Skeletal muscle satellite cell (primary cell): Measurements from ENCODE around the gene UBAP2. TPM values are rescaled to one million over a fixed set of nuclear protein-coding genes. Genes with fewer than 3 reads are reported as not detected.

Experiments
- H3K27me3 ChIP-seq: 2 replicates; pipeline ENCODE4 v1.7.0; 2013; ENCODE audit warnings: low read length; ENCODE audit not compliant: control insufficient read depth, insufficient read depth
- H3K36me3 ChIP-seq: 2 replicates; pipeline ENCODE4 v1.7.0; 2013; ENCODE audit warnings: mild to moderate bottlenecking, control low read depth, low read length; ENCODE audit not compliant: insufficient read depth
- H3K4me1 ChIP-seq: 2 replicates; pipeline ENCODE4 v1.7.0; 2013; ENCODE audit warnings: low read length; ENCODE audit not compliant: control insufficient read depth, insufficient read depth
- H3K4me2 ChIP-seq: 2 replicates; pipeline ENCODE4 v1.7.0; 2013; ENCODE audit warnings: mild to moderate bottlenecking, low read length
- H3K4me3 ChIP-seq: 2 replicates; pipeline ENCODE4 v1.7.0; 2013; ENCODE audit warnings: low read length
- H3K9ac ChIP-seq: 2 replicates; pipeline ENCODE4 v1.7.0; 2013; ENCODE audit warnings: mild to moderate bottlenecking, low read depth, low read length, moderate library complexity
- H3K9me3 ChIP-seq: replicated peaks from 2 replicates; pipeline ENCODE4 v1.7.0; 2013; ENCODE audit warnings: mild to moderate bottlenecking, control low read depth, low read length
- total RNA-seq: library from RNA; depleted of rRNA; stranded (reverse); fragments of >200 nt; gene quantifications from 2 replicates; pipeline ENCODE4 v1.2.3, GENCODE V29; 2012; rRNA removed

Gene UBAP2, protein sequence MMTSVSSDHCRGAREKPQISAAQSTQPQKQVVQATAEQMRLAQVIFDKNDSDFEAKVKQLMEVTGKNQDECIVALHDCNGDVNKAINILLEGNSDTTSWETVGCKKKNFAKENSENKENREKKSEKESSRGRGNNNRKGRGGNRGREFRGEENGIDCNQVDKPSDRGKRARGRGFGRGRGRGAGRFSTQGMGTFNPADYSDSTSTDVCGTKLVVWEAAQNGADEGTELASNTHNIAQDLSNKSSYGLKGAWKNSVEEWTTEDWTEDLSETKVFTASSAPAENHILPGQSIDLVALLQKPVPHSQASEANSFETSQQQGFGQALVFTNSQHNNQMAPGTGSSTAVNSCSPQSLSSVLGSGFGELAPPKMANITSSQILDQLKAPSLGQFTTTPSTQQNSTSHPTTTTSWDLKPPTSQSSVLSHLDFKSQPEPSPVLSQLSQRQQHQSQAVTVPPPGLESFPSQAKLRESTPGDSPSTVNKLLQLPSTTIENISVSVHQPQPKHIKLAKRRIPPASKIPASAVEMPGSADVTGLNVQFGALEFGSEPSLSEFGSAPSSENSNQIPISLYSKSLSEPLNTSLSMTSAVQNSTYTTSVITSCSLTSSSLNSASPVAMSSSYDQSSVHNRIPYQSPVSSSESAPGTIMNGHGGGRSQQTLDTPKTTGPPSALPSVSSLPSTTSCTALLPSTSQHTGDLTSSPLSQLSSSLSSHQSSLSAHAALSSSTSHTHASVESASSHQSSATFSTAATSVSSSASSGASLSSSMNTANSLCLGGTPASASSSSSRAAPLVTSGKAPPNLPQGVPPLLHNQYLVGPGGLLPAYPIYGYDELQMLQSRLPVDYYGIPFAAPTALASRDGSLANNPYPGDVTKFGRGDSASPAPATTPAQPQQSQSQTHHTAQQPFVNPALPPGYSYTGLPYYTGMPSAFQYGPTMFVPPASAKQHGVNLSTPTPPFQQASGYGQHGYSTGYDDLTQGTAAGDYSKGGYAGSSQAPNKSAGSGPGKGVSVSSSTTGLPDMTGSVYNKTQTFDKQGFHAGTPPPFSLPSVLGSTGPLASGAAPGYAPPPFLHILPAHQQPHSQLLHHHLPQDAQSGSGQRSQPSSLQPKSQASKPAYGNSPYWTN
- total RNA-seq, result 15.0 and 15.3 TPM in 2 replicates

GRCh38 chr9:34048727-34049629, at the start of gene UBAP2:
UBAP2 (minus strand) TSS chr9:34048887; CDS start chr9:34017148, 31,739 bp downstream.
- peaks cover 18% of the 10 kb centered on the region for H3K4me1 ChIP-seq
- peak within 1 kb of the TSS; percentile 81 for H3K4me2 ChIP-seq
- H3K9me3 ChIP-seq, result no peaks in the 10 kb centered on the region
- H3K36me3 ChIP-seq, result no peaks in the 10 kb centered on the region
- no peaks in the 10 kb centered on the region for H3K27me3 ChIP-seq
- peak within 1 kb of the TSS; percentile 84 for H3K4me3 ChIP-seq
- peak within 1 kb of the TSS; percentile 89 for H3K9ac ChIP-seq

GRCh38 chr9:34098307-34098706, 49.6 kb upstream of the UBAP2 start:
- H3K4me2 ChIP-seq, result no peak overlapping the region
- H3K4me1 ChIP-seq, result no peaks in the 10 kb centered on the region
- H3K27me3 ChIP-seq, result no peaks in the 10 kb centered on the region
- no peak overlapping the region for H3K4me3 ChIP-seq
- peaks cover 54% of the 10 kb centered on the region for H3K36me3 ChIP-seq
- no peak overlapping the region for H3K9ac ChIP-seq
- no peaks in the 10 kb centered on the region for H3K9me3 ChIP-seq

DNA sequence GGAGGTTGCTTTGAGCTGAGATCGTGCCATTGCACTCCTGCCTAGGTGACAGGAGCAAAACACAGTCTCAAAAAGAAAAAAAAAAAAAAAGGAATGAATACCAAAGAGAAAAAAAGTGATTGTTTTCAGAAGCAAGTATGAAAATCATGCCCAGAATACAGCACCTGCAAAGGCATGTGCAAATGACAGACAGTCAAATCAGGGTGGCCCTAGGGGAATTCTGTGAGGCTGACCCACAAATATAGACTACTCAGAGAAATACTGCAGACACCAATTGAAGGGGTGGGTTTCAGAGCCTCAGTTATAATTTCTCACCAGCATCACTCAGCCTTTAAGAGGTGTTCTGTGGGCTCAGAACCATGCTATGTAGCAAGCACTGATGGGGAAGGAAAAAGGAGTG, 49.2 kb upstream of the UBAP2 start:
- Histone ChIP-seq H3K27me3 (no peaks in the 10 kb centered on the region), H3K4me3 (no peak overlapping the region), H3K4me1 (no peaks in the 10 kb centered on the region), H3K36me3 (peaks cover 57% of the 10 kb centered on the region), H3K9ac (no peak overlapping the region), H3K4me2 (no peak overlapping the region), H3K9me3 (no peaks in the 10 kb centered on the region)

DNA sequence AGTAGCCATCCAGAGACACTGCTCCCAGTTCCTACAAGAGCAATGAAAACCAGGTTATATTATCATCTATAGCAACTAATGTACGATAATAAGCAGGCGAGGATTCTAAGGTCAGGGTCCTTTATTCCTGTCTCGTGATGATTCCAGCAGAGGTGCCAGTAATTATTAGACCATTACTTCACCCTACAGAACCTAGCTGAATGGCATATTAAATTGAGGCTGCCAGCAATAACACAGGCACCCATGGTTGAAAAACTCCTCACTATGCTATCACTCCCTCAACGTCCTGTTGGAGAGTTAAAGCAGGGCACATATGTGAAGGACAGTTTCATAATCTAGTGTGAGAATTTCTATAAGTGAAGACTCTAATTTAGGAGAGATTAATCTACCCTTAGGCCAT, 48.1 kb upstream of the UBAP2 start:
- Histone ChIP-seq H3K4me3 (no peak overlapping the region), H3K27me3 (no peaks in the 10 kb centered on the region), H3K36me3 (peaks cover 52% of the 10 kb centered on the region), H3K9ac (no peak overlapping the region), H3K4me1 (no peaks in the 10 kb centered on the region), H3K4me2 (no peak overlapping the region), H3K9me3 (no peaks in the 10 kb centered on the region)

DNA sequence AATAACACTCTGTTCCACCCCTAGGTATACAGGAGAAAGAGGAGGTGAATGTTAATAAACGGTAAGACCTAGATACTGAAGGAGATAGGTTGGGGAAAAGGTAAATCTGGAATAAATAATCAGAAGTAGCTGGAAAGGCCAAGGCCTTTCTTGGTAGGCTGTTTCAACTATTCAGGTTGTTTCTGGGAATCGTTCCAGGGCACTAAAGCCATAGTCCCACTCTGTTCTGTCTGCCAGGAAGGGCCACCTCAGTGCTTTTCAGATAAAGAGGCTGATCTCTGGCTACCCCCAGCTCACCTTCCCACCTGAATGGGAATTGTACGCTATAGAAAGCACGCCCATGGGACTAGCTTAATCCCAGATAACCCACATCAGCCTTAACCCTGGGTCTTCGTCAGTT, 44.9 kb upstream of the UBAP2 start:
- Histone ChIP-seq H3K4me3 (no peak overlapping the region), H3K27me3 (no peaks in the 10 kb centered on the region), H3K9ac (no peak overlapping the region), H3K4me2 (no peak overlapping the region), H3K36me3 (peaks cover 58% of the 10 kb centered on the region), H3K4me1 (no peaks in the 10 kb centered on the region), H3K9me3 (no peaks in the 10 kb centered on the region)

DNA sequence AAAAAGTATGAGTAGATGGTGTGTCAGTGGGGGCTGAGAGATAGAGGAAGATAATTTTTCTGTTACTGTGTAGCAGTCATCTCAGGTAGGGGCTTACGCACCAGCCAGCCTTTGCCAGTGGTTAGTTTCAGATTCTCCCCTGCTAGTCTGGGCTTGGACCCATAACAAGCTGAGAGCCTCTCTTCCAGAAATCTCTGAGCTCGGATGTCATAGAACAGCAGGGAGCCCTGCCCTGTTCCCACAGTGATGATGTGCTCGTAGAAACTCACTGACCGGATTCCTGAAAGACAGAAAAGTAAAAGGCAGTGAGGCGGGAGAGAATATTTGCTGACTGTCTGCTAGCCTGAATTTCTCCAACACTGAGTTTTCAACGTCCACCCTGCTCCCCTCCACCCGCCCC, 40.6 kb upstream of the UBAP2 start:
- no peak overlapping the region for H3K9ac ChIP-seq
- no peaks in the 10 kb centered on the region for H3K9me3 ChIP-seq
- H3K36me3 ChIP-seq, result peaks cover 62% of the 10 kb centered on the region
- no peaks in the 10 kb centered on the region for H3K27me3 ChIP-seq
- no peak overlapping the region for H3K4me2 ChIP-seq
- H3K4me1 ChIP-seq, result no peaks in the 10 kb centered on the region
- H3K4me3 ChIP-seq, result no peak overlapping the region

DNA sequence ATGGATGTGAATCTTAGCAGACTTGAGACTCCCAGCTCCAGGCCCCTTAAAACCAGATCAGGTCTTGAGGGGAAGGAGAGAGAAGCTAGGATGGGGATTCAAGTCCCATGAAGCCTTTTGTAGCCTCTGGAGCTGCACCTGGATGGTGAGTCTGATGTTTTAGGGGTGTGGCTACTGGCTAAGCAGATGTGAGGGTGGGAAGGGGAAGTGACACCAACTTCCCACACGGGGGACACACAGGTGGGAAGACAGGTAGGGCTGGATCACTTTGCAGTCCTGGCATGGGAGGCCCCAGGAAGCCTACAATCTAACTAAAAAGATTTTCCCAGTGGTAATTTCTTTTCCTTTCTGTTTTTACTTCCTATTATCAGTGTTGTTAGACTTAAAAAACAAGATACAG, 38.7 kb upstream of the UBAP2 start:
- no peak overlapping the region for H3K4me3 ChIP-seq
- H3K4me1 ChIP-seq, result no peaks in the 10 kb centered on the region
- H3K36me3 ChIP-seq, result peaks cover 51% of the 10 kb centered on the region
- H3K9me3 ChIP-seq, result no peaks in the 10 kb centered on the region
- H3K27me3 ChIP-seq, result no peaks in the 10 kb centered on the region
- no peak overlapping the region for H3K4me2 ChIP-seq
- no peak overlapping the region for H3K9ac ChIP-seq

GRCh38 chr9:34086864-34087263, 38.2 kb upstream of the UBAP2 start:
- Histone ChIP-seq H3K4me3 (no peak overlapping the region), H3K36me3 (peaks cover 49% of the 10 kb centered on the region), H3K9me3 (no peaks in the 10 kb centered on the region), H3K4me2 (no peak overlapping the region), H3K27me3 (no peaks in the 10 kb centered on the region), H3K9ac (no peak overlapping the region), H3K4me1 (no peaks in the 10 kb centered on the region)

- Histone ChIP-seq H3K36me3 (peaks cover 41% of the 10 kb centered on the region), H3K4me1 (no peaks in the 10 kb centered on the region), H3K9me3 (no peaks in the 10 kb centered on the region), H3K4me2 (no peak overlapping the region), H3K9ac (no peak overlapping the region), H3K27me3 (no peaks in the 10 kb centered on the region), H3K4me3 (no peak overlapping the region)
These were observed 37.2 kb upstream of the UBAP2 start for GRCh38 chr9:34085581-34086500.

- Histone ChIP-seq H3K36me3 (peaks cover 38% of the 10 kb centered on the region), H3K4me2 (no peak overlapping the region), H3K4me3 (no peak overlapping the region)
These were observed 35.9 kb upstream of the UBAP2 start for GRCh38 chr9:34084562-34084961.

More at GRCh38 chr9:34084562-34084961, 35.9 kb upstream of the UBAP2 start:
- Histone ChIP-seq H3K9me3 (no peaks in the 10 kb centered on the region), H3K4me1 (no peaks in the 10 kb centered on the region), H3K27me3 (no peaks in the 10 kb centered on the region), H3K9ac (no peak overlapping the region)
